HL-60 (cell line): ENCODE results near the gene INVS.

Source experiments
- GABPA ChIP-seq: IDR thresholded peaks from 2 replicates; pipeline ENCODE4 v1.6.1; 2012; ENCODE audit warnings: low read depth
- TF ChIP-seq, protein P1 (sequence below): IDR thresholded peaks from one replicate; pipeline ENCODE4 v1.5.1; 2011; ENCODE audit warnings: low read length, control low read depth, inconsistent platforms; ENCODE audit not compliant: insufficient read depth

DNA sequence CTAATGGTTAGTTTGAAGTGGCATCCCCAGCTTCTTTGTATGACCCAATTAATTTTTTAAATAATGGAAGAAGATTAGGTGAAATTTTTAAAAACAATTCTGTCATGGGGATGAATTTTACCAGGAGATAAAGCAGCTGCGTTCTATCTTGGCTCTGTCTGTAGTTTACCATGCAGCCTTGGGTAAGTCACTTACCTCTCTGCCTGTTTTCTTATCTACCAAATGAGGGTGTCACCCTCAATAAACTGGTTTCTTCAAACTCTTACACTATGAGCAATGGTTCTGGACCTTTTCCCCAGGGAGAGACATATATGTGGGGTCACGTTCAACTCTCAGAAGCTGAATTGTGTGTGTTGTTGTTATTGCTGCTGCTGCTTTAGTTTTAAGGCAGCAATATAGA, 182.0 kb downstream of the INVS start:
- TF ChIP-seq, protein P1, sequence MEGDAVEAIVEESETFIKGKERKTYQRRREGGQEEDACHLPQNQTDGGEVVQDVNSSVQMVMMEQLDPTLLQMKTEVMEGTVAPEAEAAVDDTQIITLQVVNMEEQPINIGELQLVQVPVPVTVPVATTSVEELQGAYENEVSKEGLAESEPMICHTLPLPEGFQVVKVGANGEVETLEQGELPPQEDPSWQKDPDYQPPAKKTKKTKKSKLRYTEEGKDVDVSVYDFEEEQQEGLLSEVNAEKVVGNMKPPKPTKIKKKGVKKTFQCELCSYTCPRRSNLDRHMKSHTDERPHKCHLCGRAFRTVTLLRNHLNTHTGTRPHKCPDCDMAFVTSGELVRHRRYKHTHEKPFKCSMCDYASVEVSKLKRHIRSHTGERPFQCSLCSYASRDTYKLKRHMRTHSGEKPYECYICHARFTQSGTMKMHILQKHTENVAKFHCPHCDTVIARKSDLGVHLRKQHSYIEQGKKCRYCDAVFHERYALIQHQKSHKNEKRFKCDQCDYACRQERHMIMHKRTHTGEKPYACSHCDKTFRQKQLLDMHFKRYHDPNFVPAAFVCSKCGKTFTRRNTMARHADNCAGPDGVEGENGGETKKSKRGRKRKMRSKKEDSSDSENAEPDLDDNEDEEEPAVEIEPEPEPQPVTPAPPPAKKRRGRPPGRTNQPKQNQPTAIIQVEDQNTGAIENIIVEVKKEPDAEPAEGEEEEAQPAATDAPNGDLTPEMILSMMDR = no peak
- no peak for TF ChIP-seq GABPA
